Mesenchymal stem cell (in vitro differentiated cells and primary cell): ENCODE results near the gene B4GALT3.

Experiments
- DNase-seq: peaks from one replicate; pipeline ENCODE4 v3.0.0-alpha.2; 2013
- H2AFZ ChIP-seq: one replicate; pipeline ENCODE4 v1.6.1; 2013; ENCODE audit warnings: low read depth, mild to moderate bottlenecking, control low read depth, inconsistent platforms, low read length, moderate library complexity
- H2AK5ac ChIP-seq: 2 replicates; pipeline ENCODE4 v1.6.1; 2013; ENCODE audit warnings: low read length, moderate library complexity, mild to moderate bottlenecking, inconsistent platforms; ENCODE audit not compliant: severe bottlenecking
- H2BK120ac ChIP-seq: one replicate; pipeline ENCODE4 v1.6.1; 2013; ENCODE audit warnings: low read depth, mild to moderate bottlenecking, inconsistent platforms, low read length, moderate library complexity
- H2BK12ac ChIP-seq, 2 experiments: one replicate each; pipeline ENCODE4 v1.6.1; 2013; ENCODE audit warnings: inconsistent platforms in 2 of 2, low read length in 2 of 2, mild to moderate bottlenecking in 2 of 2, moderate library complexity in 2 of 2, control low read depth in 1 of 2
- H2BK15ac ChIP-seq: one replicate; pipeline ENCODE4 v1.6.1; 2013; ENCODE audit warnings: mild to moderate bottlenecking, low read depth, inconsistent platforms; ENCODE audit not compliant: poor library complexity, severe bottlenecking
- H2BK5ac ChIP-seq: 2 replicates; pipeline ENCODE4 v1.6.1; 2013; ENCODE audit warnings: low read depth, mild to moderate bottlenecking, low read length, control low read depth, inconsistent platforms; ENCODE audit not compliant: poor library complexity, severe bottlenecking
- H3K14ac ChIP-seq, 2 experiments: one replicate each; pipeline ENCODE4 v1.6.1; 2013; ENCODE audit warnings: inconsistent platforms in 2 of 2, low read length in 2 of 2, control low read depth in 1 of 2, mild to moderate bottlenecking in 1 of 2, moderate library complexity in 1 of 2
- H3K18ac ChIP-seq, 2 experiments: one replicate each; pipeline ENCODE4 v1.6.1; 2013; ENCODE audit warnings: inconsistent platforms in 2 of 2, low read length in 2 of 2, control low read depth in 1 of 2, low read depth in 1 of 2, mild to moderate bottlenecking in 1 of 2
- H3K23ac ChIP-seq, 2 experiments: one replicate each; pipeline ENCODE4 v1.6.1; 2013; ENCODE audit warnings: inconsistent platforms in 2 of 2, low read length in 2 of 2, mild to moderate bottlenecking in 2 of 2, moderate library complexity in 2 of 2, control low read depth in 1 of 2
- H3K27ac ChIP-seq: 2 replicates; pipeline ENCODE4 v1.5.1; 2013; ENCODE audit warnings: mild to moderate bottlenecking, moderate library complexity, low read length, control low read depth, inconsistent platforms; ENCODE audit not compliant: poor library complexity, severe bottlenecking
- H3K27me3 ChIP-seq, 2 experiments: 2 replicates each; pipeline versions ENCODE4 v1.6.1 to v1.7.0; 2013; ENCODE audit warnings: low read length in 2 of 2, mild to moderate bottlenecking in 2 of 2, moderate library complexity in 2 of 2, control low read depth in 1 of 2, inconsistent platforms in 1 of 2; ENCODE audit not compliant: control insufficient read depth in 1 of 2, insufficient read depth in 1 of 2
- H3K36me3 ChIP-seq, 2 experiments: 2 replicates each; pipeline versions ENCODE4 v1.6.1 to v1.7.0; 2013; ENCODE audit warnings: low read length in 2 of 2, control low read depth in 1 of 2, inconsistent platforms in 1 of 2, low read depth in 1 of 2, mild to moderate bottlenecking in 1 of 2; ENCODE audit not compliant: insufficient read depth in 2 of 2, control insufficient read depth in 1 of 2
- H3K4ac ChIP-seq, 2 experiments: one replicate each; pipeline ENCODE4 v1.6.1; 2013; ENCODE audit warnings: inconsistent platforms in 2 of 2, low read length in 2 of 2, mild to moderate bottlenecking in 2 of 2, moderate library complexity in 2 of 2, control low read depth in 1 of 2, low read depth in 1 of 2
- H3K4me1 ChIP-seq: 2 replicates; pipeline ENCODE4 v1.6.1; 2013; ENCODE audit warnings: low read depth, low read length, control low read depth; ENCODE audit not compliant: control insufficient read depth, insufficient read depth
- H3K4me2 ChIP-seq: 2 replicates; pipeline ENCODE4 v1.6.1; 2013; ENCODE audit warnings: low read length, mild to moderate bottlenecking, inconsistent platforms; ENCODE audit not compliant: poor library complexity, severe bottlenecking
- H3K4me3 ChIP-seq, 2 experiments: 2 replicates each; pipeline versions ENCODE4 v1.5.1 to v1.7.0; 2013; ENCODE audit warnings: low read length in 2 of 2, mild to moderate bottlenecking in 2 of 2, control low read depth in 1 of 2, low read depth in 1 of 2; ENCODE audit not compliant: insufficient read depth in 1 of 2
- H3K79me1 ChIP-seq: replicated peaks from 2 replicates; pipeline ENCODE4 v1.6.1; 2013; ENCODE audit warnings: mild to moderate bottlenecking, control low read depth, low read length, inconsistent platforms; ENCODE audit not compliant: poor library complexity, severe bottlenecking
- H3K9ac ChIP-seq: 2 replicates; pipeline ENCODE4 v1.7.0; 2013; ENCODE audit warnings: mild to moderate bottlenecking, low read length, moderate library complexity
- H3K9me3 ChIP-seq: 2 replicates; pipeline ENCODE4 v1.7.0; 2013; ENCODE audit warnings: mild to moderate bottlenecking, low read length; ENCODE audit not compliant: control insufficient read depth
- H4K8ac ChIP-seq: one replicate; pipeline ENCODE4 v1.6.1; 2013; ENCODE audit warnings: inconsistent platforms, mild to moderate bottlenecking, low read length, moderate library complexity
- H4K91ac ChIP-seq: one replicate; pipeline ENCODE4 v1.6.1; 2013; ENCODE audit warnings: mild to moderate bottlenecking, low read length, inconsistent platforms
- WGBS: methylation state at CpG from one replicate; pipeline ENCODE4 v1.1.7; 2013; ENCODE audit warnings: mixed read lengths; 5-methylcytosine and 5-hydroxymethylcytosine counted together

The B4GALT3 gene

DNA sequence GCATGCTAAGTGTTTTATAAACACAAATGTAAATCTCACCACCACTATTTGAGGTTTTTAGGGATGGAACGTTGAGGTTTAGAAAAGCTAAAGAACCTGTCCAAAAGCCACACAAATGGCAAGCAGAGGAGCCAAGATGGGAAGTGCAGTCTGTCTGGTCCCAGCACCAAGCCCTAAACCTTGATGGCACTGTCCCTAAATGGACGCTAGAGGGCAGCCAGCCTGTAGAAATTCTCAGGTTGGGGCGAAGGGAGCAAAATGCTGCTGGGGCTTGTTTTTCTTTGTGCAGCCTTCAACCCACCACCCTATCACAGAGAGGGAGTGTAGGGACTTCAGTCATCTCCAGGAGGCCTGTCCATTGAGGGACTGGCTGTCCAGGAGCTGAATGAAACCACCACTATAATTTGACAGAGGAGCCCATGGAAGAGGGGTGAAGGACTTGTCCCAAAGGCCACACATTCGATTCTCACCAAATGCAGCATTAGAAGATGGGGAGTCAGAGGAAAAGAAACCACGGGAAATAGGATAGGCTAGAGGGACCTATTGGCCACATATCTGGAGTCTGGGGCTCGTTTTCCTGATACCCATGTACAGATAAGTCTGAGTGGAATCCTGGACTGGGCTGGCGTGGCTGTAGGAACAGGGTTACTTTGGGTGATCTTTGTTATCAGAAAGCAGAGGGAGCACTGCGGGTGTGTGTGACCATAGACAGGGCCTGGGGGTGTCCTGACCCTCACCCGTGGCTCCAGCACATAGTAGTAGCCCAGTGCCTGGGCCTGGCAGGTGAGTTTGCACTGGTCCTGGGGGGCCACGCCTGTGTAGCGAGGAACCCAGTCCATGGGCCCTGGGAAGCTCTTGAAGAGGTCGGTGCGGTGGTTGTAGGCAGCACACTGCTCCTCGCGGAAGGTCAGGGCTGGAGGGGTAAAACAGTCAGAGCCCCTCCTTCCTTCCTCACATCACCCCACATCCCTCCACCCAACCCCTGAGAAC is 15.5 kb upstream of the B4GALT3 start:
- no peak overlapping the region for H2BK120ac ChIP-seq
- peaks cover 2 to 55% of the 10 kb centered on the region in 2 experiments for H3K36me3 ChIP-seq
- no peak overlapping the region for H2AK5ac ChIP-seq
- H3K9ac ChIP-seq, result peak overlapping the region; percentile 51
- H3K14ac ChIP-seq, result no peak overlapping the region
- no peak overlapping the region for H3K4me3 ChIP-seq
- DNase-seq, result peak; percentile 77
- H3K4me1 ChIP-seq, result peaks cover under 1% of the 10 kb centered on the region
- peak overlapping the region in 1 of 2 experiments; percentile 47 for H3K4ac ChIP-seq
- H3K23ac ChIP-seq, result no peak overlapping the region
- H3K79me1 ChIP-seq, result no peaks in the 10 kb centered on the region
- H2BK12ac ChIP-seq, result no peak overlapping the region
- WGBS, result 62% methylated on average over 15 of the region's 15 CpGs
- H3K9me3 ChIP-seq, result no peaks in the 10 kb centered on the region
- peak overlapping the region; percentile 77 for H4K91ac ChIP-seq
- no peak overlapping the region for H2BK5ac ChIP-seq
- no peak overlapping the region for H2BK15ac ChIP-seq
- no peak overlapping the region for H3K27ac ChIP-seq
- H4K8ac ChIP-seq, result peak overlapping the region; percentile 79
- H3K27me3 ChIP-seq, result no peaks in the 10 kb centered on the region
- H2AFZ ChIP-seq, result no peak overlapping the region
- H3K4me2 ChIP-seq, result no peak overlapping the region
- peak overlapping the region in 1 of 2 experiments; percentile 10 for H3K18ac ChIP-seq

DNA sequence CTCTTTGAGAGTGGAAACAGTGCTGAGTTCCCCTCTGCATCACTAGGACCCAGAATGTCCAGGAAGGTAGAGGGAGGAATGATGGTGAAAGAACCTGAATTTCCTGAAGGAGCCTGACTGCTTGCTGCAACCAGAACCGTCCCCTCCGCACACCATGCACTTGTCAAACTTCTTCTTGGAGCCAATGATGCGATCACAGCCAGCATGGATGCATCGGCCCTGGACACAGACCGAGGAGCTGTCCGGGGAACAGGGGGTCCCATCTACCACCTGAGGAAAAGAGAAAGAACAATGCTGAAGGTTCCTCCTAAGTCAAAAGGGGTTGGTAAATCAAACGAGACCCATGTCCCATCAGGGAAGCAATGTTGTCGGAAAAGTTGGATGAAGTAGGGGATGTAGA is 14.7 kb upstream of the B4GALT3 start:
- Histone ChIP-seq H2AFZ (no peak overlapping the region), H3K9ac (peak overlapping the region; percentile 35), H3K9me3 (no peaks in the 10 kb centered on the region), H3K4ac (no peak overlapping the region), H3K27me3 (no peaks in the 10 kb centered on the region), H3K4me2 (no peak overlapping the region), H4K91ac (no peak overlapping the region), H4K8ac (no peak overlapping the region), H3K27ac (no peak overlapping the region), H3K79me1 (no peaks in the 10 kb centered on the region), H2BK120ac (no peak overlapping the region), H2BK15ac (no peak overlapping the region), H3K4me1 (no peaks in the 10 kb centered on the region), H3K14ac (no peak overlapping the region), H3K36me3 (peaks cover 2 to 55% of the 10 kb centered on the region in 2 experiments), H2BK12ac (no peak overlapping the region), H2AK5ac (no peak overlapping the region), H3K4me3 (no peak overlapping the region), H2BK5ac (no peak overlapping the region), H3K23ac (no peak overlapping the region), H3K18ac (no peak overlapping the region)
- DNase-seq, result no peak
- WGBS, result 91% methylated on average over 6 of the region's 8 CpGs

DNA sequence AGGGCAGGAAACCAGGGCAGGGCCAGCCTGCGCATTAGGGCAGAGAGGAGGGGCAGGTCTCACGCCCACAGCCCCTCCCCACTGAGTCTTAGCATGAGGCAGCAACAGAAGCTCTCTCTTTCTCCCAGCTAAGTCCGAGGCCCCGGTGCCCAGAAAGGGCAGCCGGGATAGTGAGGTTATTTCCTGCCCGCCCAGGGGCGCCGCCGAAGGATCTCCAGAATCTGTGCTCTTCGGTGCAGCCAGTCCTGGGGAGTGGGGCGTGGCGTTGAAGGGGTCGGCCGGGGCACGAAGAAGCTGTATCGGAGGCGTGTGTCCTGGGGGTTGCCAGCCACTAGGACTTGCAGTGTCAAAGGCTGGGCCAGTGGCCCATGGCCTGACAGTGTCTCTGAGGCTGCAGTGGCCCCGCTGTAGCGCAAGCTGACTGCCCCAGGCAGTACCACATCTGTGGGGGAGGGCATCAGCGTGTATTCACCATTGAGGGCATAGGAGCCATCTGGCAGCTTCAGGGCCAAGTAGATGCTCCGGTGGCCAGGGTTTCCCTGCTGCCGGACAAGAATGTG is 13.7 kb upstream of the B4GALT3 start:
- DNase-seq, result no peak
- H3K79me1 ChIP-seq, result no peaks in the 10 kb centered on the region
- H3K18ac ChIP-seq, result no peak overlapping the region
- WGBS, result 80% methylated on average over 22 of the region's 22 CpGs
- no peak overlapping the region for H3K4me3 ChIP-seq
- H3K4me2 ChIP-seq, result no peak overlapping the region
- H2BK5ac ChIP-seq, result no peak overlapping the region
- H3K14ac ChIP-seq, result no peak overlapping the region
- no peak overlapping the region for H3K4ac ChIP-seq
- peak overlapping the region; percentile 33 for H3K9ac ChIP-seq
- peaks cover 2 to 52% of the 10 kb centered on the region in 2 experiments for H3K36me3 ChIP-seq
- H2AFZ ChIP-seq, result no peak overlapping the region
- H3K4me1 ChIP-seq, result no peaks in the 10 kb centered on the region
- H2AK5ac ChIP-seq, result no peak overlapping the region
- no peaks in the 10 kb centered on the region for H3K9me3 ChIP-seq
- no peak overlapping the region for H4K8ac ChIP-seq
- peak overlapping the region in 1 of 2 experiments; percentile 66 for H3K23ac ChIP-seq
- H3K27ac ChIP-seq, result no peak overlapping the region
- no peak overlapping the region for H2BK120ac ChIP-seq
- no peak overlapping the region for H2BK12ac ChIP-seq
- no peak overlapping the region for H4K91ac ChIP-seq
- no peak overlapping the region for H2BK15ac ChIP-seq
- H3K27me3 ChIP-seq, result no peaks in the 10 kb centered on the region

DNA sequence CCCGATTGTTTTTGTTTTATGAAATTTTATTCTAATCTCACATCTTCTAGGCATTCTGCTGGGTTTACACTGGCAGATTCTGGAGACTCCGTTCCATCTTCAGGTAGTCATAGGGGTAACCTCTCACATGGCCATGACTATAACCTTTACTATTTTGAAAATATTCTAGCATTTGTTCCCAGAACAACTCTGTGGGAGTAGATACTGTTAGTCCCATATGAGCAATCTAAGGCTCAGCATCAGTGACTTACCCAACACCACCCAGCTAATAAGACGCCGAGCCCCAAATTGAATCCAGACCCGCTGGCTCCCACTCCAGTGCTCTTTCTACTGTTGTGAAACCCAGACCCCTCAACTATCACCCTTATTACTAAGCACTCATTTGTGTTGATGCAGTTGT is 11.7 kb upstream of the B4GALT3 start:
- Histone ChIP-seq H3K27me3 (no peaks in the 10 kb centered on the region), H3K23ac (no peak overlapping the region), H3K9me3 (no peaks in the 10 kb centered on the region), H3K18ac (no peak overlapping the region), H3K9ac (peak overlapping the region; percentile 74), H3K14ac (no peak overlapping the region), H3K4ac (no peak overlapping the region), H3K79me1 (no peaks in the 10 kb centered on the region), H4K8ac (no peak overlapping the region), H3K4me1 (peaks cover 2% of the 10 kb centered on the region), H3K4me2 (no peak overlapping the region), H2BK12ac (no peak overlapping the region), H3K27ac (no peak overlapping the region), H3K36me3 (peaks cover 2 to 34% of the 10 kb centered on the region in 2 experiments), H3K4me3 (no peak overlapping the region), H2BK5ac (no peak overlapping the region), H2BK15ac (no peak overlapping the region), H2BK120ac (no peak overlapping the region), H4K91ac (no peak overlapping the region), H2AK5ac (no peak overlapping the region), H2AFZ (no peak overlapping the region)
- DNase-seq, result no peak
- WGBS, result 100% methylated on average over 5 of the region's 5 CpGs
